ENCODE results near the gene CALD1. TPM values are rescaled to one million over a fixed set of nuclear protein-coding genes. Genes with fewer than 3 reads are reported as not detected.
A peak's percentile ranks its signal among the peaks of the same experiment; 100 is the strongest.

CALD1 gene
- polyA plus RNA-seq, 4 donors: 201 to 501 (median 268) TPM

GRCh38 chr7:134890246-134891240 lies 111.1 kb downstream of the CALD1 start:
- DNase-seq (ENCODE audit: low read depth in 4 of 4, low spot score in 3 of 4): no peak

GRCh38 chr7:134891262-134891695 lies 111.8 kb downstream of the CALD1 start:
- DNase-seq (ENCODE audit: low read depth in 4 of 4, low spot score in 3 of 4): peak; percentile 77 to 82 (median 80)

DNA sequence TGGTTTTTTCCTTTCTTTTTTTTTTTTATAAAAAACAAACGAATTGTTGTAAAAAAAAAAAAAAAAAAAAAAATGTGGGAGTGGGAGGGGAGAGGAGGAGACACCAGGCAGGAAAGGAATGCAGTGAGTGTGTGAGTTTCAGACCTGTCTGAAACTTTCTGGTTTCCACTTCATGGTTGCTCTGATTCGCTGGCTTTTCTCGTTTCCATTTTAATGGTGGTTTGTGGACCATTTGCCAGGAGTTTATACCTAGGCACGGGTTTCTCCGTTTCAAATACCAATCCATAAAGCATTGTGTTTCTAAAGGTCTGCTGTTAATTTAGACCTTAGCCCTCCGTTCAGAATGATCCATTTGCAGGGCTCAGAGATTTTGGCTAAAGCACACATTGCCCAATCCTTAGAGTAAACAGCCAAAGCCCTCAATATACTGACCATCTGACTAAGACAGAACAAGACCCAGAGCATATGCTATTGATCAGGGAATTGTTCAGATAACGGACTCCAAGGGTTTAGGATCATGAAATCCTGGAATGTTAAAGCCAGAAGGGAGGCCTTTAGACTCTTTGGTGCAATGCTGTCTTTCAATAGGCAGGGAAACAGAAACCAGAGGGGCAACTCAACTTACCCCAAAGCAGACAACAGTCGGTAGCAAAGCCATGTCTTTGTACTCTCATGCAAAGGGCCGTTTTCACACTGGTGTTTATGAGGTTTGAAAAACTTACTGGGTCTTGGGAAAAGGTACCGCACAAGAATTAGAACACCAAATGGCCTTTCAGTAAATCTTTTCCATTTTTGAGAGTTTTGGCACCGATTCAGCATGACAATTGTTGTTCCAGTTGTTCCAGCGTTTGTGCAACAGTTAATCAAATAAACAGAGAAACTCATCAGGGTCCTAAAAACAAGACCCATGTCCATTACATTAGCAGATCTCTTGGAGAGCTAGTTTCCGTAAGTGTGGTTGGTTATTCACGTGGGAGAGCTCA lies 112.6 kb downstream of the CALD1 start:
- peak; percentile 36 to 57 (median 50) for DNase-seq (ENCODE audit: low read depth in 4 of 4, low spot score in 3 of 4)

DNA sequence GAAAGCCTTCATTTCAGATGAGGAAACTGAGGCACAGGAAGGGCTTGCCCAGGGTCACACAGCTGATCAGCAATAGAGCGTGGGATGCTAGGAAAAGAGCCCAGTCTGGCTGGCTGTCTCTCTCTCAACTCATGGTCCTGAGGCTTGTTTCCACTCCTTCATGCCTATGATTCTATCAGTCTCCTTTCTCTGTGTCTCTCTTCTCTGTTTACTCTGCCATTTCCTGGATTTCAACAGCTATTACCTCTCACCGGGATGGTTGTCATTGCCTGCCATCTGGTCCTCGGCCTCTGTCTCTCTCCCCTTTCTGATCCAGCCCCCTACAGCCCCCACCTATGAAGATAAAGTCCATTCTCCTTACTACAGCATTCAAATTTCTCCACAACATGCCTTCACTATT lies 113.5 kb downstream of the CALD1 start:
- DNase-seq (ENCODE audit: low read depth in 4 of 4, low spot score in 3 of 4): no peak

GRCh38 chr7:134893920-134894319 lies 114.5 kb downstream of the CALD1 start:
- DNase-seq (ENCODE audit: low read depth in 4 of 4, low spot score in 3 of 4): no peak

GRCh38 chr7:134894928-134895327 lies 115.5 kb downstream of the CALD1 start:
- DNase-seq (ENCODE audit: low read depth in 4 of 4, low spot score in 3 of 4): no peak

- no peak for DNase-seq (ENCODE audit: low read depth in 4 of 4, low spot score in 3 of 4)
Observed at GRCh38 chr7:134896073-134896472, 116.6 kb downstream of the CALD1 start.

DNA sequence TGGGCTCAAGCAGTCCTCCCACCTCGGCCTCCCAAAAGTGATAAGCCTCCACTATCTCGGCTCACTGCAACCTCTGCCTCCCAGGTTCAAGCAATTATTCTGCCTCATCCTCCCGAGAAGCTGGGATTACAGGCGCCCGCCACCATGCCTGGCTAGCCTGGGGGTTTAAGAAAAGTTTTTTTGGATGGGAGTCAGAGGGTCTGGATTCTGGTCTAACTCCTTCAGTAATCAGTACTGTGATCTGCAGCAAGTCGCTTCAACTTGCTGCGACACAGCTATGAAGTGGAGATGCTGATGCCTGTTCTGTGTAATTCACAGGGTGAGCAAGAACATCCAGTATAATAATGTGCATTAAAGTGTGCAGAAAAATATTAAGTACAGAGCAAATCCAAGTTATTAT lies 118.5 kb downstream of the CALD1 start:
- no peak for DNase-seq (ENCODE audit: low read depth in 4 of 4, low spot score in 3 of 4)

DNA sequence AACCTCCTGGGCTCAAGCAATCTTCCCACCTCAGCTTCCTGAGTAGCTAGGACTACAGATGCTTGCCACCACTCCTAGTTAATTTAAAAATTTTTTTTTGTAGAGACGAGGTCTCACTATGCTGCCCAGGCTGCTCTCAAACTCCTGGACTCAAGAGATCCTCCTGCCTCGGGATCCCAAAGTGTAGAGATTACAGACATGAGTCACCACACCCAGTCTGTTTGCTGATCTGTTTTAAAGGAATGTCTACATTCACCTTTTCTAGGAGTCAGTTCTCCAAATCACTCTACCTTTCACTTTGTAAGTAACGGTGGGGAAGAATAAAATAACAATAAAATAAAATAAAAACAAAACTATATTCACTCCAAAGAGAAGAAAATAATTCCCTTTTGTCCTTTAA lies 120.3 kb downstream of the CALD1 start:
- DNase-seq (ENCODE audit: low read depth in 4 of 4, low spot score in 3 of 4): no peak

- no peak for DNase-seq (ENCODE audit: low read depth in 4 of 4, low spot score in 3 of 4)
Observed at GRCh38 chr7:134900166-134900982, 120.9 kb downstream of the CALD1 start.

DNA sequence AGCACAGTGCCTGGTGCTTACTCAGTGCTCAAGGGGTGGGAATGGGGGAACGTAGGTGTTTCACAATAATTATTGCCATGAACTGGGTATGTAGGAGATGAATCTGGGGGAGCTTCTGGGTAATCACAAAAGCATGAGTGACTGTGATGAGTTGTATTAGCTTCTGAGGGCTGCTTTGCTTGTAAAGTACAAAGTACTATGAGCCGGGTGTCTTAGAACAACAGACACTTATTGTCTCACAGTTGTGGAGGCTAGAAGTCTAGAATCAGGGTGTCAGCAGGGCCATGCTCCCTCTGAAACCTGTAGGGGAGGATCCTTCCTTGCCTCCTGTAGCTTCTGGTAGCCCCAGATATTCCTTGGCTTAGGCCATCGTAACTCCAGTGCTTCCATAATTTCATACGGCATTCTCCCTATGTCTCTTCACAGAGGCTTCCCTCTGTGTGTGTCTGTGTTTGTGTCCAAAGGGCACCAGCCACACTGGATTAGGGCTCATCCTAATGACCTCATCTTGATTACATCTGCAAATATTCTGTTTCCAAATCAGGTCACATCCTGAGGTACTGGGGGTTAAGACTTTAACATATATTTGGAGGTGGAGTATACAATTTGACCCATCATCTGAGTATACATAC lies 122.1 kb downstream of the CALD1 start:
- no peak for DNase-seq (ENCODE audit: low read depth in 4 of 4, low spot score in 3 of 4)

- DNase-seq (ENCODE audit: low read depth in 4 of 4, low spot score in 3 of 4): no peak
Observed at GRCh38 chr7:134902058-134902457, 122.6 kb downstream of the CALD1 start.

- DNase-seq (ENCODE audit: low read depth in 4 of 4, low spot score in 3 of 4): no peak
Observed at GRCh38 chr7:134903073-134903790, 123.8 kb downstream of the CALD1 start.

- DNase-seq (ENCODE audit: low read depth in 4 of 4, low spot score in 3 of 4): no peak
Observed at GRCh38 chr7:134905375-134905774, 125.9 kb downstream of the CALD1 start.

DNA sequence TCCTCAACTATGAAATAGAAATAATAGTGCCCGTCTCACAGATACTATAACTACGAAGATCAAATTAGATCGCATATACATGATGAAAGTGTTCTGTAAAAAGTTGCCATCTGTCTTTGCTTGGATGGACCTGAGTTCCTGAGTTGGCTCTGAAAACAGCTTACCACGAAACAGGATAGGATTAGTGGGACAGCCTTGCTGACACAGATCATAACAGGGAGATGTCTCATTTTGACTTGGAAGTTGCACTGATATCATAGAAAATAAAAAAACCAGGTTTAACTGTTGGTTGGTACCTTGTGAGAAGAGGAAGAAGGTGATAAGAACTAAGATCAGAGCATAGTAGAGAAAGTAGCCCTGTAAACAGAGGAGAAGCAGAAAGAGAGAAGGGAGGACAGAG lies 127.6 kb downstream of the CALD1 start:
- no peak for DNase-seq (ENCODE audit: low read depth in 4 of 4, low spot score in 3 of 4)

DNA sequence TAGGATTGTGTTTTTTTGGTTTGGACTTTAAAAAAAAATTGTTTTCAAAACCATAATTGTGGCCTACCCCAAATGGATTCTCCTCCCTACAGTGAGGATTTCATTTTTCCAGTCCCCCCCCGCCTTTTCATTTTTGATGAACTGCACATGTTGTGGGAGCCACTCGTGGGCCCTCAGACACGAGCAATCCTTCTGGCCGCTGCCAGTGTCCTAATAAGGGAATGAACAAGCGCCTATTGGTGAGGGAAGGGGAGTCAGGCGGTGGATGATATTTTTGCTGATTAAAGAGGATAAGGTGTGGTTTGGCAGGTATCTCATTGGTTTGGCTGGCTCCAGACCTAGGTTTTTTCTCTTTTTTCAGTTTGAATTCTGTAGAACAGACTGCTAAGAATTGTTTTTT lies 128.2 kb downstream of the CALD1 start:
- no peak for DNase-seq (ENCODE audit: low read depth in 4 of 4, low spot score in 3 of 4)

DNA sequence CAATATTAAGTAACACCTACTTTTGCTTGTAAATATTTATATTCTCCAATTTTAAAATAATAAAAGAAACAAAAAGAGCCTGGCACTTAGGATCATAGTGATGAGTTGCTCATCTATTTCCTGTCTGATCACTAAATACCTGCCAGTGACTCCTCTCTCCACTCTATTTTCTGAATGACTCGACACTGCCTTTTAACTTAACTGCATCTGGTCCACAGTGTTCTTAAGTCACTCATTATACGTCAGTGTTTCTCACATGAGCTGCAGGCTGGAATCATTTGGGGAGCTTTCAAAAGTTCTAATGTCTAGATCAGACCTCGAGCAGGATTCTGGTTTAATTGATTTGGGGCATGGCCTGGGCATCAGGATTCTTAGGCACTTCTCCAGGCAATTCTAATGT lies 128.9 kb downstream of the CALD1 start:
- no peak for DNase-seq (ENCODE audit: low read depth in 4 of 4, low spot score in 3 of 4)

DNA sequence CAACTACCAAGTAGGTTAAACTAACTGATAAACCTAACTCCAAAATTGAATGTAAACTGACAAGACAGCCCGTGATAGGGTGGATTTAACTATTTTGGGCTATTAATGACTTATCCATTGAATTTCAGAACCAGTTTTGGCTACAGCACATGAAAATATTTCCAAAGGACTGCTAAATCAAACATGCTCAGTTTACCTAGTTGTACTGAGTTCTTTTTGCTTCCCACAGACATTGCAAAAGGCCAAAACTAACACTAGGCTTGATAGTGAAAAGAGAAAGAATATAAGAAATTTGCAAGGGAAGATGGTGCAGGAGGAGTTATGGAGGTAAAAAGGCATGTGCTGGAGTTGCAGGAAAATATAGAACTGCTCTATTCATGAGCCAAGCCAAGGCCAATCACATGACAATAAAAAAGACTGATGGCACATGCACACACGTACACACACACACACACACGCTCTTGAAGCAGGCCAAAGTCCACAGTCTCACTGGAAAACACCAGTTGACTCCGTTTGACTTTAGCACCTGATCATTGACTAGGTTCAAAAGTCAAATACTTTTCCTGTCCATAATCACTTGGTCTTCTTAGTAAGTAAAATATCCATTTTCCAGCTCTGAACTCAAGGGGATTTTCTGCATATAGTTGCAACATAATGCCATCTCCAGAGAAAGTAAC lies 130.9 kb downstream of the CALD1 start:
- no peak for DNase-seq (ENCODE audit: low read depth in 4 of 4, low spot score in 3 of 4)

GRCh38 chr7:134910968-134911367 lies 131.5 kb downstream of the CALD1 start:
- no peak for DNase-seq (ENCODE audit: low read depth in 4 of 4, low spot score in 3 of 4)
